Stimulated activated CD4-positive, alpha-beta T cell treated with anti-CD3 and anti-CD28 coated beads, TNF-alpha, amount 100 ng/mL, for 4 hours (primary cell): ENCODE measurements around the gene UVRAG.
"Not testable (repeated sequence)": the region's sequence is repeated elsewhere in the genome, so short reads cannot be mapped to it uniquely, and the experiment has no call there.

ENCODE experiments used
- DNase-seq, 3 experiments: peaks; one replicate each; pipeline ENCODE4 v3.0.0-alpha.2; 2020; ENCODE audit warnings: low read depth in 3 of 3

UVRAG gene

DNA sequence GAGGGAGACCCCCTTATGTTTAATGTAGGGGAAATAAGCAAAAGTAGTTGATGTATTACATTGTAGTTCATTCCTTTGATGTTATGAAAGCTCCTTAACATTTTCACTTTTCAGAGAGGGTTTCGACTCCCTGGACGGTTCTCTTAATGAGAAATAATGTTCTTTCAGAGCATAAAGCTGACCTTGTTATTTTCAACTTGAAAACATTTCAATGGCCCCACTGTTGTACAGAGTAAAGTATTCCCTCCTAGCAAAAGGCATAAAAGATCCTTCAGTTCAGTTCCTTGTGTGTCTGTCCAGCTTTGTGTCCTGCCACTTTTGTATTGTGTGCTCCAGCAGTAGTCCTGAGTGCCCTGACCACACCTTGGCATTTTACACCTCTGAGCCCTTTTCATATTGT, 63.9 kb downstream of the UVRAG start:
- DNase-seq, result no peak

DNA sequence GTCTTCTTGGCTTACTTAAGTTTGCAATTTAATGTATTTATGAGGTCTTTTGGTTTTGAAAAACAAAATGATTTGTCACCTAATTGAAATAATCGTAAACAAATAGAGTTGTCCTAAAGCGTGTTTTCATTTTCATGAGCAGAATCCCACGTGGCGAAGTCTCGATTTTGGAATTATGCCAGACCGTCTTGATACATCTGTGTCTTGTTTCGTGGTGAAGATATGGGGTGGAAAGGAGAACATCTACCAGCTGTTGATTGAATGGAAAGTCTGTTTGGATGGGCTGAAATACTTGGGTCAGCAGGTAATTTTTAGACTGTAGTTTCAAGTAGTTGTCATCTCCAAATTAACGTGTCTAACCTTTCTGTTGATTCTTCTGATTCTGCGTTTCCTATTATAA, 64.7 kb downstream of the UVRAG start:
- no peak for DNase-seq

DNA sequence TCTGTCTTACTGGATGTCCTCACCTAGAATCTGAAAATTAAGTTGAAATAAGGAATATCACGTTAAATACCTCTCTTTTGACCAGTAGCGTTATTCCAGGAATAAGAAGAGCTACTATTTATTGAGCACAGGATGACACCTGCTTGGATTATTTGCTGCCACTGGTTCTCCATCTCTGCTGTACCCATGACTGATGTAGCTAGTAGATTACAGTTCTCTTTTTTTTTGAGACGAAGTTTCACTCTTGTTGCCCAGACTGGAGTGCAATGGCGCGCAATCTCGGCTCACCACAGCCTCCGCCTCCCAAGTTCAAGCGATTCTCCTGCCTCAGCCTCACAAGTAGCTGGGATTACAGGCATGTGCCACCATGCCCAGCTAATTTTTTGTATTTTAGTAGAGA, 65.3 kb downstream of the UVRAG start:
- not testable (repeated sequence) for DNase-seq

DNA sequence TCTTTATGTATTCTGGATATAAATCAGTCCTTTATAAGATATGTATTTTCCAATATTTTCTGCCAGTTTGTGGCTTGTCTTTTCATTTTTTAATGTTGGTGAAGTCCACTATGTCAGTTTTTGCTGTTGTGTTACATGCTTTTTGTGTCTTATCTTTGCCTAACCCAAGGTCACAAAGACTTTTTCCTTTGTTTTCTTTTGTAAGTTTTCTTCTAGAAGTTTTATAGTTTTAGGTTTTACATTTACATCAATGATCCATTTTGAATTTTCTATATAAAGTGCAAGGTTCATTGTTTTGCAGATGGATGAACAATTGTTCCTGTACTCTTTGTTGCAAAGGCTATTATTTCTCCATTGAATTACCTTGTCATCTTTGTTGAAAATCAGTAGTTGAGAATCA, 69.3 kb downstream of the UVRAG start:
- DNase-seq, result no peak

DNA sequence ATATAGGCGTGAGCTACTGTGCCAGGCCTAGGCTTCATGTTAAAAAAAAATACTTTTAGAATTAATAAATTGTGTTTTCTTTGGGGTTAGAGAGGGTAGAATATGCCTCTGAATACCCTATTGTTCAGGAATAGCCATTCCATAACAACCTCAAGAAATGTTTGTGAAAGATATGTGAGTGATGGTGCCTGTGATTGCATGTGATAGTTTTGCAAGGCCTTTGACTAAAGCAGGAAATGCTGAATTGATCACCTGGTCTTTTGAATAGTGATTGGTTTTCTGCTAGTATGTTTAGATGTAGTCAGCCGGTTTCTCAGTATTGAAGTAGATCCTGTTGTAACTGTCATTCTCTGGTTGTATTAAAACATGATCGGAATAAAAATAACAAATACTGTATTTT, 73.4 kb downstream of the UVRAG start:
- no peak for DNase-seq

DNA sequence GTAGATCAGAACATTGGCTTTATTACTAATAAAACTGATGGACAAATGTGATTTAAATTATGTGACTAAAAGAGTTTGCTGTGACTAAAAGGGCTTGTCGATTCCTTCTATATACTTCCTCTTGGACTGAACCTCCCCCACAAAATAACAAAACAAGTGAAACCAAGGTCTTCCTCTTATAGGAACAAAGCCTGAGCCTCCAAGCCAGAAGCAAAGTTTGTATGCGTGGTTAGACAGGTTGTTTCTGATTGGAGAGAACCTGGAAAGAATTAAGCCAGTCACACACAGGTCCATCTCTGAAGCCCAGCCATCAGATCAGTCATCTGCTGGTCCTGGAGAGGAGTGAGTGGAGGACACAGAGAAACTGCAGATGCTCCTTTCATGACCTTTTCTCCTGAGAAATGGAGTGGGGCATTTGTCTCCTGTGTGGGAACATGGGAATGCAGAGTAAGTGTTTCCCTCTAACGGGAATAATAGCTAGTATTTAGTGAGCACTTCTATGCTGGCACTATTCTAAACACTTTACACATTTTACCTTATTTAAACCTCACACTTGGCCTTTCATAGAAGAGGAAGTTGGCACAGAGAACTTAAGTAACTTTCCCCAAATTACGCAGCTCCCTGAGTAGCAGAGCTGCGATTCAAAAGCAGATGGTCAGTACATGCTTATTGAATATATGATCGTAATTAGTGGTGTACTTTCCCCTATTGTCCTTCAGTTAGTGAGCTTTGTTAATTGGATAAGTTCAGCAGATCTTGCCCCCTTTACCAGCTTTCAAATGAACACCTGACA, 77.1 kb downstream of the UVRAG start:
- DNase-seq, result no peak

DNA sequence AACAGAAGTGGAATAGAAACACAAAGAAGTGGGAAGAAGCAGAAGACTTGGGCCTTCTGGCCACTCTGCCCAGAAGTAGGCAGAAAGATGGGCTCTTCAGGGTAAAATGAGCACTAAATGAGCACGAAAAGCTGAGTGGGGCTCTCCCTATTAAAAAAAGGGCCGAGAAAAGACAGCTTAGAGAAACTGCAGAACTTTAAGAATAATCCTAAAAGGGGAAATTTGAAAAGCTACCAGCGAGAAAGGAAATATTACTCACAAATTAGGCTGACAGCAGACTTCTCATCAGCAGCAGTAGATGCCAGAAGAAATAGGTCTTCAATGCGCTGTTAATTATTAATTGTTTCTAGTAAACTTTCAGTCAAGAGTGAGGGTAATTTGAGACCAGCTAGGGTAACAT, 78.2 kb downstream of the UVRAG start:
- DNase-seq, result no peak

DNA sequence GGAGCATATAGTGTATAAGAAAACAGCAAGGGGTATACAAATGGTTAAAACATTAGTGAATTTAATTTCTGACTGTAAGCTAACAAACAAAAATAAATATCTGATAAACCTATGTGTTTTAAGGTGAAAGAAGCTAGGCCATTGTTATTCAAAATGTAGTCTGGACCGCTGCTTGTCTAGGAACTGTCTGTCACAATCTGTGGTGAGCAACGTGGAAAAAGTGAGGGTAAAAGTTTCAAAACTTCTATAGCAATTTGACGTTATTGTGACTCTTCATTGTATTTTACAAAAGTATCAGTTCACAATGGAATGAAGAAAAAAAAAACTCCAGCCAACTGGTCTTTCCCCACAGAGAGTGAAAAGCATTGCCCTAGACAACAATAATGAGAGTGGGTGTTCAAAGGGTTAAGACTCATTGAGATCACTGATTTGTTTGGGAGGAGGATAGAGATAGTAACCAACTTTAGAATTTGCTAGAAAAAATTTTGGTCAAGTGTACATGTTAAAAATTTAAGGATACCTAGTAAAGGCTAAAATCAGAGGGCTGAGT, 79.1 kb downstream of the UVRAG start:
- no peak for DNase-seq

DNA sequence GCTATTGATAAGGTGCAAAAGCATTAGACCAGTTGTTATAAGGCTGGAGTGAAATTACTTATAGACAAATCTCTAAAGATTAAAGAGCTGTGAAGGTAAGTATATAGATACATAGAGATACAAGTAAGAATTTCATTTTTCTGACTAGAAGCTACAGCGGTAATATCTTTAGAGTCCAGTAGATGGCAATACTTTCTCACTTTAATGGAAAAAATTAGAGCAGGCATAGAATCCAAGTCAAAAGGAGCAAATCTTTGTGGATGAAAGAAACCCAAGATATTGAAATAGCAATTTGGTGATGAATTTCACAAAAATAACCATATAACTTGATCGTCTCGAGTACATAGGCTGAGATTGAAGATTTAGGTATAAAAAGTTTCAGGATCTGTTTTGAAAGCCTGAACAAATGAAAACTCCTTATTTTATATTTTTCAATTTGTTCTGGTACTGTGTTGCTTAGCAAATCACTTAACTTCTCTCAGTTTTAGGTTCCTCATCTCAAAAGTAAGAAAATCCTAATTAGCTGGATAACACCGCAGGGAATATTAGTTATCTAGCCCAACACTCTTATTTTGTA, 81.9 kb downstream of the UVRAG start:
- no peak for DNase-seq

DNA sequence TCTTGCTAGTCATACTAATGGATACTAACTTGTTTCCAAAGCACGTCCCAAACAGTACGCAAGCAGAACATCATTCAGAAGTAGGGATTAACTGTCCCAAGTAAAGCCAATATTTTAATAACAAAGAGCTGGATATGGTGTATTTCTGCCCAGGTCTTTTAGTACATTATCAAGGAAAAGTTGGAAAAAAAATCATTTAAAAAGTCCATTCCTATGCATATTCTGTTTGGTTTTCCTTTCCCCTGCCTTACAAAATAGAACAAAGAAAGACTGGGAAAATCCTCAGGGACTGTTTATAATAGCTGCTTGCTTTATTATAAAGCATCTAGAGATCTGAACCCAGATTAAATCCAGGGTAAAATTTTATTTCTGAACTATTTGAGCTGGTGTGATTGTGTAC, 83.9 kb downstream of the UVRAG start:
- DNase-seq, result no peak

DNA sequence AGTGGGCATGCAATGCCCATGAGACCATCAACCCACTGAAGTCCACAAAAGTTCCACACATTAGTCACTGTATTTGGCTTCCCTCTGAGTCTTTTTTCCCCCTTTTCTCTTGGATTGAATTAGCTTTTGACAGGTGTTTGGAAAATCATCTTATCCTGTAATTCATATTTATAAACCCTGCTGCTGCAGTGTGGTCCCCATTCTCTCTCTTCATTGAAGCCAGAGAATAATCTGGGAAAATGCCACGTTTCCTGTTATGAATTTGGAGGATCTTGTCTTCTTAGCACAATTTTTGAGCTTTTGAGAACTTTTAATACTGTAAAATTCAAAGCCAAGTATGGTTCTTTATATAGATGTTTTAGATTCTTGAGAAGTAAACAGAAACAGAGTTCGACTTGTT, 84.8 kb downstream of the UVRAG start:
- no peak for DNase-seq

DNA sequence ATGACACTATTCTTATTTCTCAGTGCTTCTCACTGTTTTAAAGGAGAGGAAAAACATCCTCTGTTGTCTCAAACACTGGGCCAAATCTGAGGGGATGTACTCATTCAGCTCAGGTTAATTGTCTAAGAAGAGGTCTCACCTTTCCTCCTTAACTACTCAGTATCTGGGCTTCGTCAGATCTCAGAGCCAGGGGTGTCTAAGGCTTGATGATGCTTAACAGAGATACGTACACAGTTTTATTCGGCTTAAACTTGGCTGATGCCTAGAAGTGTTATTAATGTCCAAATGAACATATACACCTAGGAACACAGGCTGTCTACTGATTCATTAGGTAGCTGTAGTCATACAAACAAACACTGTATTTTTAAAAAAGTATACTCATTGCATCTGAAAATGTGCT, 85.8 kb downstream of the UVRAG start:
- DNase-seq, result no peak

DNA sequence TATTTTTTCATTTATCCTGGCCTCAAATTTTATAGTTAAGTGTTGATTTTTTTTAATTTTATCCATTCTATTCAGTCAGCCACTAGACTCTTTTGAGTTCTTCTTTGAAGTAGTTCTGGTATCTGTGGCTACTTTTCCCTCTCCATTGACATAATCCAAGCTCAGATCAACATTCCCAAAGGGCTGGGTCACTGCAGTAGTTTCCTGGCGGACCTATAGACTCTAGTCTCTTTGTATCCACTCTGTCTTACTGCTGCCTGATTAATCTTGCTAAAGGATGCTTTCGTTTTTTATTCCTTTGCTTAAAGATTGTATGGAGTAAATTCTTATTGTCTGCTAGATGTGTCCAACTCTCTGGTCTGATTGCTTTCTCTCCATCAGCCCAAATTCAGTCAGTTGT, 87.6 kb downstream of the UVRAG start:
- DNase-seq, result no peak

DNA sequence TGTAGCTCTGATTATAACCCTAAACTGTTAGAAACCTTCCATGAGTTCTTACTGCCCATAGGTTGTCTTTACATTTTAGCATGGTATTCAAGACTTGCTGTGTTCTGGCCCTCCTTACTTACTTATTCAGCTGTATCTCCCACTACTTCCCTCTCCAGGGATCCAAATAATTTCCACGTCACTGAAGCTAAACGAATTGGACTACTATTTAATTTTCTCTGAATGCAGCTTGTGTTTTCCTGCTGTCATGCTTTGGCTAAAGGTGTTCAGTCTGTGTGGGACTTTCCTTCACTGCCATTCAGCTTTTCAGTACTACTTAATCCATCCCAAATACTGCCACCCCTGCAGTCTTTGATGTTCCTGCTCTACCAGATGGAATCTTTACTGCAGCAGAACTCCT, 88.3 kb downstream of the UVRAG start:
- no peak for DNase-seq

DNA sequence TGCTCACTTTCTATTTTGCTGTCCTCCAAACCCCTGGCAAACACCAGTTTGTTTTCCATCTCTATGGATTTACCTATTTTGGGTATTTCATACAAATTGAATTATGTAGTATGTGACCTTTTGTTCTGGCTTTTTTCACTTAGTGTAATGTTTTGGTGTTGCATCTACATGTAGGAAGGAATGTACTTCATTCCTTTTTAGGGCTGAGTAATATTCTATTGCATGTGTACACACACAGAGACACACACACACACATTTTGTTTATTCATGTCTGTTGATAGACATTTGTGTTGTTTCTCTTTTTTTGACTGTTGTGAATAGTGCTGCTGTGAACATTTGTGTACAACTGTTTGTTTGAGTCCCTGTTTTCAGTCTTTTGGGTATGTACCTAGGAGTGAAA, 90.4 kb downstream of the UVRAG start:
- DNase-seq, result no peak

DNA sequence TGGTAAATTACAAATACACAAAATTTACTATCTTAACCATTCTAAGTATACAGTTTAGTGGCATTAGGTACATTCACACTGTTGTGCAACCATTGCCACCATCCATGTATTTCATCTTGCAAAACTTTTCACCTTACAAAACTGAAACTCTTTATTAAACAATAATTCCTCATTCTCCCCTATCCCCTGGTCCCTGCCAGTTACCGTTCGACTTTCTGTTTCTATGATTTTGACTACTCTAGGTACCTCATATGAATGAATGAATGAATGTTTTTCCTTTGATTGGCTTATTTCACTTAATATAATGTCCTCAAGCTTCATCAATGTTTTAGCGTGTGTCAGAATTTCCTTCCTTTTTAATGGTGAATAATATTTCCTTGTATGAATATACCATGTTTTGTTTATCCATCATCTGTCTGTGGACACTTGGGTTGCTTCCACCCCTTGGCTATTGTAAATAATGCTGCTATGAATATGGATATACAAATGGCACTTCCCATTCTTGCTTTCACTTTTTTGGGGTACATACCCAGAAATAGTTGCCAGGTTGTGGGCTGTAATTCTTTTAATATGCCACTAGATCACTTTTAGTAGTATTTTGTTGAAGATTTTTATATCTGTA, 93.0 kb downstream of the UVRAG start:
- no peak for DNase-seq

DNA sequence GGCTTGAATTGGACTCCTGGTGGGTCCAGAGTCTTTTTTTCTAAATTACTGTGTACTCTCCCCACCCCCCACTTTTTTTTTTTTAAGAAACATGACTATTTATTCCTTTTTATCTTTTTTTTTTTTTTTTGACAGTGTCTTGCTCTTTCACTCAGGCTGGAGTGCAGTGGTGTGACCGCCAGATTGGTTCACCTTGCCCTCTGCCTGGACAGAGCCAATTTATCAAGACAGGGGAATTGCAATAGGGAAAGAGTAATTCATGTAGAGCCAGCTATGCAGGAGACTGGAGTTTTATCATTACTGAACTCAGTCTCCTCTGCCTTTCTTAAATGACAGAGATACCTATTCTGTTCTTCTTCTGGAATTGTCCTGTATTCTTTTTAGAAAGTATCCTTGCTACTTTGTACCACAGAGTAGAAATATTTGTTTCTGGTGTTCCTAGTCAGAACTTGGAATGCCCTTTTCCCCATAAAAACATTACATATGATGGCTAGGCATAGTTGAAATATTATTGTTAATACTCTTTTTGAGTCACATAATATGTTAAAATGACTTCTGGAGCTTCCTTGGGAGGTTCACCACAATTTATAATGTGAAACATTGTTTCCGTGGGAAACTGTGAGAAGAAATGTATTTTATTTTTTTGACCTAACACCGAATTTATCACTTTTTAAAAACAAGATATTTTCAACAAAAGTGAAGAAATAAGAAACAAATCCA, 95.6 kb downstream of the UVRAG start:
- DNase-seq, result no peak

DNA sequence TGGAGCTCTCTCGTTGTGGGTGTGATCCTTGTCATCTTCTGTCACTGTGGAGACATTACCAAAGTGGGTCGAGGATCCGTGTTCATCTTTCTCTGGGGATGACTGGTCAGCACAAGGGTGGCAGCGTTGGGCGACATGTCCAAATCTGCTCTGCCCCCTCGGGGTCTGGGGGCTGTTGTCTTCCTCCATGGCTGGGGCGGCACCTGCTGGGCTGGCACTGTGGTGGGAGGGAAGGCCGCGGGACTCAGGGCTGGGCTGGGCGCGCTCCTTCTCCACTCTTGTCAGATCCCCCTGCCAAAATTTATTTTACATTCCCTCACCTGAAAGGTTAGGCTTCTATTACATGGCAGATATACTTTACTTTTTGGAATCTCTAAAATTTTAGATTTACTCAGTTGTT, 96.4 kb downstream of the UVRAG start:
- no peak for DNase-seq

DNA sequence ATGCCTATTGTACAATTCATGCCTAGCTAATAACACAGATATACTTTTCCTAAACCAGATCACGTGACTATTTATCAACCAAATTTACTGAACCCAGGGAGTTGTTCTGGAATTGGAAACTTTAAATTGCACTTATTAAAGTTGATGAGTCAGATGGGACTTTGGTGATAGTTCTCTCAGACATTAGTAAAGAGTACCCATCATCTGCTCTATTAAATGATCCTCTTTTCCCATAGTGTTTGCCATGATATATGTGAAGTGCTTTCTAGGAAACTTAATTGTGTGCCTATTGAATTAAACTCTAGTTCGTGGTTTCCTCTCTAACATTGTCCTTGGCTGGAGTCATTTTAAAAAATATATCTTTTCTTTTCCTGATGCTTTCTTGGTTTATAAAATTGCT, 99.0 kb downstream of the UVRAG start:
- DNase-seq, result no peak

DNA sequence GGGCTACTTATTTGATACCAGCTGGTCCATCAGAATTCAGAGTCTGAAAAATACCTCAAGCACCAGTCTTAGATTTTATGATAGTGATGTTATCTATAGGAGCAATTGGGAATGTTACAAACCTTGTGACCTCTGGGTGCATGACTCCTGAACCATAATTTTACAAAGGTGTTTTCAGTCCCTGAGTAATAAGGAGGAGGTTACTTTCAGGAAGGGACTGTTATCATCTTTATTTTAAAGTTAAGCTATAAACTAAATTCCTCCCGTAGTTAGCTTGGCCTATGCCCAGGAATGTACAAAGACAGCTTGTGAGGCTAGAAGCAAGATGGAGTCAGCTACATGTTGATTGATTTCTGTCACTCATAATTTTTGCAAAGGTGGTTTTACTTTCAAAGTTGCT, 101.9 kb downstream of the UVRAG start:
- DNase-seq, result no peak

DNA sequence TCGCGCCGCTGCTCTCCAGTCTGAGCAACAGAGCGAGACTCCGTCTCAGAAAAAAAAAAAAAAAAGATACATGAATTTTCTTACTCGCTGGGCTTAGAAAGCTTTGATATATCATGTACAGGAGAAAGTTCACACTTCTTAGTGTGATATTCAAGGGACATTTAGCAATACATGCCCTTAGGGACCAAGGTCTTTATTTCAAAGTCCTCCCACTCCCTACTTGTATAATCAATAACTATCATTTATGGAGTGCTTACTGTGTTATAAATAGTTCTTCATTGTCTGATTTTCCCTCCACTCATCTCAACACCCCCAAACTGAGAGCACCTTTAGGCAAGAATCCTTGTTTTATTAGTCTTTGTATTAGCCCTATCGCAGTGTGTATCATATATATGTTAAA, 103.3 kb downstream of the UVRAG start:
- DNase-seq, result no peak

DNA sequence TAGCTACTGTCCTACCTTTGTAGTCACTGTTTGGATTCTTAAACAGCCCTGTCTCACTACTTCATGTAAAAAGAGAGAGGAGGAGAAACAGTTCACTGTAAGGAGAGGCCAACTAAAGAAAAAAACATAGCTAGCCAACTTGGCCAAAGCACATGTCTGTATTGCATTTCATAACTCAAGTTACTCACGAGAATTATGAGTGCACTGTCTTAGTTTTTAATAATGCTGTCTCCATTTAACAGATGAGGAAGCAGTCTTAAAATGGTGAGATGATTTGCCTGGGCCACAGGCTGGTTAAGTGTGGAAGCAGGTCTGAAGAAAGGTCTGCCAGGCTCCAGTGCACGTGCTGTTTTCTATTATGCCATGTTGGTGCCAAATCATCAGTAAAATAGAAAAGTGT, 104.5 kb downstream of the UVRAG start:
- DNase-seq, result no peak

DNA sequence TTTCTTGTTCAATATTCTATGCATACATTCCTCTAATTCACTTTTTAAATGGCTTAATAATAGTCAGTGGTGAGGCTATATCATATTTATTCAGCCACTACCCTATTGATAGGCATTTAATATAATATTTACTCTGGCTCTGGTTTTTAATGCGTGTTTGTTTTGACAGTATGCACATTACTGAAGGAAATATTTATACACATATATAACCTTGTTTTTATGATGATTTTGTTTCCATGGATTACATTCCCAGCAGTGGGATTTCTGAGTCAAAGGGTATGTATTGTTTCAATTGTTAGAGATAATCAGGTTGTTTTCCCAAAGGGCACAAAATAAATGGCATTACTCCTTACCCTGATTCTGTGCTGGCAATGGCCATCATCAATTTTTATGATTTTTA, 105.8 kb downstream of the UVRAG start:
- no peak for DNase-seq
